8988T (cell line): ENCODE data around the gene NFIB.

ENCODE experiments used
- DNase-seq: peaks from one replicate; pipeline ENCODE4 v3.0.0; 2011

NFIB gene

DNA sequence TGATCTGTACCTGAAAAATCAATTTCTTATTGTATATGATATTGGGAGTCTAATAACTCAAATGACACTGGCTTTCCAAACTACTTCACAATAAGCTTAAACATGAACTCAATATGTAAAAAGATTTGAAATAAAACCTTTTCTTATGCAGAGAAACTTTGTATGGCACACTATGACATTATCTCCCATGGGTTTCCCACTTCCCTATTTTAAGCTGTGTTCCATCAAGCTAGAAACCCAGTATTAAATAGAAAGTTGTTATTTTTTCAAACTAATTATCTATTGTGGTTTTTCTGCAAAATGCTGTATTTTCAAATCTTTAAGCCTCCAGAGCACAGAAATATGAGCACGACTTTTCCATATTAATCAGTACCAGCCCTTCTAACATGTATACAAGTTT, 174.7 kb downstream of the NFIB start:
- no peak for DNase-seq

DNA sequence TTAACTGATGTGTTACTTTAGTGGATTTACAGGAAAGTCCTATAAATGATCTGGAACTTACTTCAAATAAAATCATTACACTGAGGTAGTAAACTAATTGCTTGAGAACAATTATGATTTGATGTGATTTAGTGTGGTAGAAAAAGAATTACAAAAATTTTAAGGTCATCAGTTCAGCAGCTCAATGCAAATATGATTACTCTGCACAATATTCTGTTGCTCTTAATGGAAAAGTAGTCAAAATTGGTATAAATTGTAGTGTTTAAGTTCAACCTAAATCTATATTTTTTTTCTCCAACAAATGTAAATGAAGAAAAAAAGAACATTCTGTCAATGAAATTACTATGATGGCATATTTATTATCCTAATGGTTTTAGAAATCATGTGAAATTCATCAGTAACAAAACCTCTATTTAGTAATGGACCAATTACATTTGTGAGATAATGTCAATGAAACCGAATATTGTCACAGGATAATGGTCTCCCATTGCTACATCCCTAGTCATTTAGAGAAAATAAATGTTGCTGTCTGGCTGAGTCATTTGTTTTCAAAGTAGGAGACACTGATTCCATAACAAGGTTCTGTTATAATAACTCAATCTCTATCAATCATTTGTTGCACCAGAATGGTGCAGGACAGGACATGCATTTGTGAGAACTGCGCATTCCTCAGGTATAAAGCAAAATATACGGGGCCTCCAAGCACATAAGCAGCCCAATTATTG, 177.1 kb downstream of the NFIB start:
- DNase-seq = no peak

DNA sequence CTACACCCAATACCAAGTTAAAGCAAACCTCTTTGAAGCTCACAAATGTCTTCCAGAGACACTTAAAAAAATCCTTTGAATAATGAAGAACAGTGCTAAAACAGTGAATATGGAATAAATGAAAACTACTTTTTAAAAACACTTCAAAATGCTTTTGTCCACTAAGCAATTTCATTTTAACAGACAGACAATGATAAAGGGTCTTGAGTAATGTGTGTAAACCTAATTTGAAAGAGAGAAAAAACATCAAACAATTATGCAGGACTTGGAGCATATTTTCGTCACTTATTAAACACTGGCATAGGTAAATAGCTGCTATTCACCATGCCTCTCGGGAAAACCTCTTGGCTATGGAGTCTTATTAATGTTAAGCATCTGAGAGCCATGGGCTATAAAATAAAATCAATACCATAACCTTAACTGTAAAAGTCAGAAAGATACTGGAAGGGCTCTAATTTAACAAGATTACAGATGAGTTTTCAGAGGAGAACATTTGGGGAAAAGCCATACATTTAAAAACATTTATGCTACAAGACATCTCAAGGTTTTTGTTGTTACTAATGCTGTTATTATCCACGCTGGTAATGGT, 177.8 kb downstream of the NFIB start:
- no peak for DNase-seq

- DNase-seq = no peak
Measured at GRCh38 chr9:14135421-14135820, 178.5 kb downstream of the NFIB start.

- DNase-seq = no peak
Measured at GRCh38 chr9:14133394-14133793, 180.5 kb downstream of the NFIB start.

- DNase-seq = no peak
Measured at GRCh38 chr9:14132775-14133174, 181.2 kb downstream of the NFIB start.

DNA sequence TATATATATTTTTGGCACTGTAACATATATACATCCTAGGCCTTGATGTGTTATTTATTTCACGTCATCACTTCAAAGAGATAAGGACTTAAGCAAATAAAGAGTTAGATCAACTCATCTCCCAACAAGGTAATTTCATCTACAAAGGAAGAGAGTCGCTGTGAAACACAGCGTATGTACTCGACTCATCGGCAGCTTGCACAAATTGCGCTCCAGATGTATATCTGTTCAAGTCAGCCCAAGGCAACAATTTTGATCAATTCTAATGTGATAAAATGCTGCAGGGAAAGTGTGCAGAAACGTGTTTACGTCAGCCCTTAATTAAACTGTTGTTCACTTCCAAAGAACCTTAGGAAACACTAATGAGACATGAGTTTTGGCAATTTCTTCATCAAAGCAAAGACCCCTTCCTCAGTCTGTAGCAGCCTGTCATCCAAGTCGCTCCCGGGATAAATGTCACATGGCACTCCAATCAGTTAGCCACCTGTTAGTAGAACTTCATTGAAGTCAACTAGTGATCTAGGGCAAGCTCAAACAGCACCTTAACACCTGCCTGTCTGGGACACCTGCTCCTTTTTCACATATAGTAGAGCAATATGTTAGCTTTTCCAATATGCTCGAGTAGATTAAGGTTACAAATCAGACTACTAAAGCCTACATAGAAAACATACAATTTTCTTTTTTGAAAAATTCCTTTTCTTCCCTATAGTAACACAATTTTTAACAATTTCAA, 182.4 kb downstream of the NFIB start:
- no peak for DNase-seq

- DNase-seq = no peak
Measured at GRCh38 chr9:14127656-14128055, 186.3 kb downstream of the NFIB start.

DNA sequence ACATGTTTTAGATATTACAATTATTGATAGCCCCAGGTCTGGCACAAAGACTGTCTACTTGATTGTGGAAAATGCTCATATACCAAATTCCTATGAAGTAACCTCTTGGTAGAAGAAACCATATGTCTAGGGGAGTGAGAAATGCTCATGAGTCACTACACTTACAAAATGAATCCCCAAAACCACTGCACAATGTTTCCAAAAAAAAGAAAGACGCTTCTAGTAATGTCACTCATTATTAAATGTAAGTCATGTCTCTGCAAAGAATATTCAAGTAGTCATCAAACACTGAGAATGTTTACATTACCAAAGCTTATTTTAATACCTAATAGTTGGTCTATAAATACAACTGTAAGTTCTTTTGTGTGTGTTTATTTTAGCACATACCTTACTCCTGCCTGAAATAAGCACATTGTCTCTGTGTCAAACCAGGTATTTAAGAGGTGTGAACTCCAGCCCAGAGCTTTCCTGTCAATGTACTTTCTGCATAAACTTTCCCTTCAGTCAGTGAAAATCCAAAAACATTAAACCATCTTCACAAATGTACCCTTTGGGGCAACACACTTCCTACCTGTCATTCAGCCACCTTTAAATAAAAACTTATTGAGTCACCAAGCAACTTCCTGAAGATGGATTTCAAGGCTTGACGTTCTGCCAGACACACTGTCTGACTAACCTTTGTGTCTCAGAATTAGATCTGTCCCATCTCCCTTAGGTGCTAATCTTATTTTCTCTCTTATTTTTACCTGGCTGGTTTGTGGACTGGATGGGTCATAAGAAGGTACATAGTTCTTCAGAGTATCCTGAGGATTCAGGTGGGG, 194.0 kb downstream of the NFIB start:
- DNase-seq = no peak

DNA sequence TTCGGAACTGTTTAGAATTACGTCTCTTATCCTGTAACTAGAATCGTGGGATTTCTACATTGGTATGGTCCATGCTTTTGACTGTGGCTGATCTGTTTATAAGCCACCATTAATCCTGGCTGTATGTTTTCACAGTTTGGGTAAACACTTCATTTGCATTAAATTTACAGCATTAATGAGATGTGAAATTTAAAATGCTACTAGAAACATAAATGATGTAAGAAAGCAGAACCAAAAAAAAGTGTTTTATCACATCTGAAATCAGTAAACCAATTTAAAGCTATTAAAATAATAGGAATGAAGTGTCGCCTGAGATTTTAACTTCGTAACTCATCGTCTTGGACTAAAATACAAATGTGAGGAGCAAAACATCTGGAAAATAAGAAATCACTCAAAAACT, 201.7 kb downstream of the NFIB start:
- no peak for DNase-seq

DNA sequence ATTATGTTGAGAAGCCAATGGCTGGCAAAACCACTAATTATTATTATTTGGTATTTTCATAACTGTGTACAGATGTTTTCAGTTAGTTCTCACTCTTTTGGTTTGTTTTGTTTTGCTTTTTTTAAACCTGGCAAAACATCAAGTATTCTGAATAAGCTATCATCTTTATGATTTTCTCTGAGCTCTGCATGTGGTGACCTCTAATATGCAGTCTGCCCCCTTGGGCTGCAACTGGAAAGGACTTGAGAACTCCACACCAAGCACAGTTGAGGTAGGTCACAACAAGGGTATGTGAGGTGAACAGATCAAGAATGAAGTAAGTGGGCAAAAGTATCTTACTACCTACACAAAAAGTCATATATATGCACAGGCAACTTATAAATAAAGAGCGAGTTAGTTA, 202.2 kb downstream of the NFIB start:
- no peak for DNase-seq

DNA sequence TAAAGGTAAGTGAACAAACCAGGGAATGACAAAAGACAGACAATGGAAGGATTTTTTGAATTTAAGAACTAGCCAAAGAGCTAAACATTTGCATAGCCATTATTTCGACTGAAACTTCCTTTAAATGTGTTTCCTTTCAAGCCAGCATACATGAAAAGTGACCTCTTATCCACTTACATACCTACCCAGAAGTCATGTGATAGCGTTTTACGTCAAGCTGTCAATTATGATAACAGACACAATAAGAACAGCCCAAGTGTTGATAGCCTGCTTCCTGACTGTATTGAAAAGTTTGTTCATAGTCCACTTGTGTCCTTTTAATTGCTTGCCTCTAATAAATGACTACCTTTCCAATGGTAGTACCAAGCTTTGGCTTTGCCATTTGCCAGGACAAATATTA, 206.0 kb downstream of the NFIB start:
- DNase-seq = no peak

DNA sequence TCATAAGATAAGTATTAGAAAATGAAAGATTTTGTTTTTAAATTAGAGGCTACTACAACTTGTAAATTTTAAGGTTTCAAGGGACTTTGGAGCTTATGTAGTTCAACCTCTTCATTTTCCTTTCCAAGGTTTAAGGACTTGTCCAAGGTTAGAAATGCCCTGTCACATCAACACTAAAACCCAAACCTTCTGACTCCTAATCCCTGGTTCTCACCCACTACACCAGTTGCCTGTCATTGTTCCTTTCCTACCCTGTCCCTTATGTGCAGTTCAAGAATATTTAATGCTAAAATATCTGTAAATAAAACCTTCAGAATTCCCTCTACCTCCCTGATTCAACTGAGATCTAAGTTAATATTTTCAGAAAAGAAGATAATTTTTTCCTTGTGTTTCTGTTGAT, 206.4 kb downstream of the NFIB start:
- no peak for DNase-seq

- DNase-seq = no peak
Measured at GRCh38 chr9:14106699-14107098, 207.2 kb downstream of the NFIB start.

DNA sequence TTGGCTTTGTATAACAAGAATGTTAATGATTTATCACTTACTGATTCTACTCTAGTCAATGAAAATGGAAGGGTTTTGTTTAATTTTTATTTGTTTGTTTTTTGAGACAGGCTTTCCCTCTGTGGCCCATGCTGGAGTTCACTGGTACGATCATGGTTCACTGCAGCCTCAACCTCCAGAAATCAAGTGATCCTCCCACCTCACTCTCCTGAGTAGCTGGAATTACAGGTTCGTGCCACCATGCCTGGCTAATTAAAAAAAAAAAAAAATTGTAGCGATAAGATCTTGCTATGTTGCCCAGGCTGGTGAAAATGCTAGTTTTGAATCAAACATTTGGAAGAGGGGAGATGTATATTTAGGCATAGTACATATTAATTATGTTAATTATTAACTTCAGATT, 209.4 kb downstream of the NFIB start:
- DNase-seq = no peak

- DNase-seq = no peak
Measured at GRCh38 chr9:14103115-14103514, 210.8 kb downstream of the NFIB start.

- no peak for DNase-seq
Measured at GRCh38 chr9:14099737-14100136, 214.2 kb downstream of the NFIB start.

GRCh38 chr9:14098486-14099180, 215.3 kb downstream of the NFIB start:
- DNase-seq = no peak

DNA sequence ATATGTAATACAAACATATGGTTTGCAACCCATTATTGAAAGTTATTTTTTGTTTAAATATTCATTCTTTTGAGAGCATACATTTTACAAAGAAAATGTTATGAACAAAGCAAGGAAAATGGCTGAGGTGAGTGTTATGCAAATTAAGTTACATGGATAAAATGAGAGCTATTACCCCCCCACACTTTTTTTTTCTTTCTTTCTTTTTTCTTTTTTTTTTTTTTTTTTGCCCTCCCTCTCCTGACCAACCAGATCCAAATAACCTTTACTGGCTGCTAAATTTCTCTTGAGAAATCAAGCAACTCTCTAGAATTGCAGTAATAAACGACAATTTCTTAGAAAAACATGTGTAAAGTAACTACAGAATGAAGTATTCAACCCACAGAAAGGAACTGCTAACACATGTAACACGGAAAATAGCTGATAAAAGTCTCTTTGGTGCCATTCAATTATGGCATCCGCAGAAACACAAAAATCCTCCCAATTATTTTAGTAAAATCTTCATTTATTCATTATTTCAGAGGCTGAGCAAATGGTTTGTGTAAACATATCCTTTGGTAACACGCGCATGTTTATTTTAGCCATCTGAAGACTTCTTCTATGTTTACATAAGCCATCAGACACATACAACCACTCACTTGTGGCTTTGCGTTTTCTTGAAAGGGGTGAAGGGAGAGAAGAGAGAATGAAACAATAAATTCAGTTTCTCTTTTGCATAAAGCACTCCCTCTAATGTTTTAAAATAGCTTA, 216.1 kb downstream of the NFIB start:
- DNase-seq = no peak

GRCh38 chr9:14097215-14097614, 216.7 kb downstream of the NFIB start:
- no peak for DNase-seq

DNA sequence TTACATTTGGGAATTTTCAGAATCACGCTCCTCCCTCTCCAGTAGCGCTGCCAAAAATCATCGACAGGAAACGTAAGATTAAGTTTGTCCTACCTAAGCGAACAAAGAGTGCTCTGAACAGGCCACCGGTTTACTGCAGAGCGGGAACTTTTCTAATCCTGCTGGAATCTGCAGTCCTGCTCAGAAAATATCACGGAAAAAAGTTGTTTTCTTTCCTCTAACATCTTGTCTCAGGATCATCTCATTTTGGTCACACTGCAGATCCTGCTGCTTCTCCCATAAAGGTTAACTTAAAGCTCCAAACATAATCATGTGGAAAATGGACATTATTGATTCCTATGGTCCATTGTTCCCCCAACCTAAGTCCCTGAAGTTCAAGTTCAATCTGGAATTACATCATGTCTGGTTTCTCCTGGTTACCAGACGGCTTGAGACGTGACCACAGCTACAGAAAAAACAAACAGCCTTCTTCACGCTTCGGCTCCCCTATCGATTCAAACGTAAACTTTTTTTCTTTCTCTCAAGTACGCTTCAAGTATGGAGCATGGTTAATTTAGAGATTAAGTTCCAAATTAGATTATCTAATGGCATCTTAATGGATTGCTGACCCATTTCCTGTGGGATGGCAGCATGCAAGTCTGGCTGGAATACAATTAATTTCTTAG, 217.6 kb downstream of the NFIB start:
- no peak for DNase-seq

DNA sequence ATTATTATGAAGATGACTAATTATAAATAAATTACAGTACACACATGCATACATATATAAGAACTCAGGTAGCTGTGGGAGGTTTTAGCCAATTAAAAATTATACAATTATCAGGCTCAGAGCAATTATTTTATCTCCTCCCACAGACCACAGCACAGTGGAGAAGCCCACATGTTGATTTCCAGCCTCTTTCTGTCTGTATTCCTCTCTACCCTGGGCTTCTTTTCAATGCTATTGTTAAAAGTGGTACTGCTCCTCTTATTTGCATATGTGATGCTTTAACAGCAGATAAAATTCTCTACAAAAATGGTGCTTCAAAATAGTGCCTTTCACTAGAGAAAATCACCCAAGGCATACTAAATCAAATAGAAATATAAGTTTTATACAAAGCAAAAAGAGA, 218.7 kb downstream of the NFIB start:
- no peak for DNase-seq
